NCI-H446 (cell line): ENCODE data around the gene BCL6B.
"Not testable (repeated sequence)": the region's sequence is repeated elsewhere in the genome, so short reads cannot be mapped to it uniquely, and the experiment has no call there.

Experiments
- DNase-seq, 2 experiments: peaks; one replicate each; lab custom pipeline; 2025; lab: John Stamatoyannopoulos, UW

The BCL6B gene

DNA sequence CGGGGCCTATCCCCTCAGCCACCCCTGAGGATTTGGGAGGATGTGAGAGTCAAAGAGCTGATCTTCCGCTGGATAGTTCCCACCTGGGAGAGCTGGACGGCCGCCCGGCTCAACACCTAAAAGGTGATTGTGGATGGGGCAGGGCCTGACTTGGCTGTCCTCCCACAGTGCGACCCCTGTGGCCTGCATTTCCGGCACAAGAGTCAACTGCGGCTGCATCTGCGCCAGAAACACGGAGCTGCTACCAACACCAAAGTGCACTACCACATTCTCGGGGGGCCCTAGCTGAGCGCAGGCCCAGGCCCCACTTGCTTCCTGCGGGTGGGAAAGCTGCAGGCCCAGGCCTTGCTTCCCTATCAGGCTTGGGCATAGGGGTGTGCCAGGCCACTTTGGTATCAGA, 4.5 kb downstream of the BCL6B start:
- DNase-seq = no peak

DNA sequence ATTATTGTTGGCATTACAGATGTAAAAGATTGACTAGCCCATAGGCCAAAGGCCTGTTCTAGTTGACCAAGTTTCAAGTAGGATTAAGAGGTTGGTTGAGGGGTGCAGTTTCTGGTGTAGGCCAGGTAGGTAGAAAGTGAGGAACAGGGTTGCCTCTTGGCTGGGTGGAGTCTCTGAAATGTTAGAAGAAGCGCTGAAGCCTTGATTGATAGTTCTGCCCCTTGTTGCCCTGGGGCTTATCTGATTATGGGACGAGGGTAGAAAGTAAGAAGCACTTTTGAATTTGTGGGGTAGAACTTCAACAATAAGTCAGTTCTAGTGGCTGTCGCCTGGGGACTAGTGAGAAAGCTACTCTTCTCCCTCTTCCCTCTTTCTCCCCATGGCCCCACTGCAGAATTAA, 6.2 kb downstream of the BCL6B start:
- no peak for DNase-seq

- no peak for DNase-seq
Observed at GRCh38 chr17:7029659-7030058, 6.8 kb downstream of the BCL6B start.

- no peak for DNase-seq
Observed at GRCh38 chr17:7034955-7035590, 12.2 kb downstream of the BCL6B start.

- DNase-seq = peak; percentile 70 to 84
Observed at GRCh38 chr17:7035591-7036368, 12.9 kb downstream of the BCL6B start, which contains the start of gene SLC16A13. SLC16A13 (plus strand) TSS chr17:7036015; CDS start chr17:7036383, 368 bp downstream.

GRCh38 chr17:7038025-7038862, 15.4 kb downstream of the BCL6B start:
- DNase-seq = no peak

DNA sequence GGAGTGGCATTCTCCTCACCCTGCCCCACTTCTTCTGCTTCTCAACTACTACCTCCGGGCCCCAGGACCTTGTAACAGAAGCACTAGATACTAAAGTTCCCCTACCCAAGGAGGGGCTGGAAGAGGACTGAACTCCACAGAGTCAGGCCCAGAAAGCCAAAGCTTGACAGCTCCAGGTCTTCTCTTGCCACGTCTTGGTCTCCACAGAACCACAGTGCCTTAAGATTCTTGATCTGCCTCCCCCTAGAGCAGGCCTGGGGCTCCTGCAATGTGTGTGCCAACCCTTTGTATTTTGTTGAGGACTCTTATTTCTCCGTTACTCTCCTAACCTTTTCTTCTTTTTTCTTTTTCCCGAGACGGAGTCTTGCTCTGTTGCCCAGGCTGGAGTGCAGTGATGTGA, 17.0 kb downstream of the BCL6B start:
- DNase-seq = no peak

- DNase-seq = no peak
Observed at GRCh38 chr17:7041607-7042500, 19.0 kb downstream of the BCL6B start.

- DNase-seq = no peak
Observed at GRCh38 chr17:7042501-7043181, 19.8 kb downstream of the BCL6B start.

- no peak for DNase-seq
Observed at GRCh38 chr17:7043182-7043496, 20.3 kb downstream of the BCL6B start.

DNA sequence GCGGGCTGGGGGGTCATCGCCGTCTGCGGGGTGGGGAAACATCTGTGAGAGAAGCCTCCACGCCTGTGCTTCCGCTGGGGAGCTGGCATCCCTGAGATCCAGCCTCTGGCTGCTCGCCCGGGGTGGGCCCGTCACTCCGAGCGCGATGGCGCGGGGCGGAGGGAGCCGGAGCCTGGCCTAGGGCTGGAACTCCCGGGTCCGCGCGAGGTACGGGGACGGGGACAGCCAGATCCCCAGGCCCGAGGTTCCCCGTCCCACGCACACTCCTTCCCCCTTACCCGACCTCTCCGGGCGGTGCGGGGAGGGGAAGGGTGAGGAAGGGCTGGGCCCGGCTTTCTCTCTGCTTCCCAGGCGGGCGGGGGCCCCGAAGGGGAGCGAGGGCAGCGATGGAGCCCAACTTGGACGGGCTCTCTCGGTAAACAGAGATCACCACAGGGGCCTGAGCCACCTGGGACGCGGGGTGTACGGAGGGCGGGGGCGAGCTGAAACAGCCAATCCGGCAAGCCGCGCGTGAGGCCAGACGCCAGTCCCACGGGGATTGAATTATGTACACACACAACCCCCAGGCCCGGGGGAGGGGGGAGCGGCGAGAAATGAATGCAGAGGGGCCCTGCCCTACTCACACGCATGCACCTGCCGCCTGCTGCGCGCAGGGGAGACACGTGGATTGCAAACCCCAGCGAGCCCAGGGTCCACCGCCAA, 20.8 kb downstream of the BCL6B start, which contains the start of gene SLC16A11:
Gene SLC16A11, minus strand, starts transcription at position 596 of the 702 bp plus-strand sequence. Its CDS starts 579 bp downstream, at position 17.
- no peak for DNase-seq

- peak; percentile 3 to 42 for DNase-seq
Observed at GRCh38 chr17:7045492-7046126, 22.8 kb downstream of the BCL6B start.

GRCh38 chr17:7046127-7046724, 23.4 kb downstream of the BCL6B start:
- no peak for DNase-seq

GRCh38 chr17:7046725-7047397, 24.0 kb downstream of the BCL6B start:
- not testable (repeated sequence) for DNase-seq

- no peak for DNase-seq
Observed at GRCh38 chr17:7047566-7047965, 24.7 kb downstream of the BCL6B start.

DNA sequence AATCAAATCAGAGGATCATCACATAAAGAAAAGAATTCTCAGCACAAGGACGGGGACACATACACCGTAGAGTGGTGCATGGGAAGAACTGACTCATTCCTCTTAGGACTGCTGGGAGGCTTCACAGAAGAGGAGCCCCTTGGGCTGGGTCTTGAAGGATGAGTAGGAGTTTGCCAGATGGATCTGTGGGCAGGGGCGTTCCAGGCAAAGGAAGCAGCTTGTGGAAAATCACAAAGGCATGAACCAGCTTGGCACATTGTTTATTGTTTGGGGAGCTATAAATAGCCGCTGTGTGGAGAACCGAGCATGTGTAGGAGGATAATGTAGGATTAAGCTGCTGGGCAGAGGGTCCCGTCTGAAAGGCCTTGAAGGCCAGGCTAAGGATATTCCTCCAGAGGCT, 26.1 kb downstream of the BCL6B start:
- no peak for DNase-seq

- not testable (repeated sequence) for DNase-seq
Observed at GRCh38 chr17:7050583-7050982, 27.7 kb downstream of the BCL6B start.

GRCh38 chr17:7056386-7056785, 33.5 kb downstream of the BCL6B start:
- DNase-seq = no peak
